Measurements from ENCODE around the gene IWS1.

IWS1 gene

GRCh38 chr2:127510073-127510472 lies 16.2 kb downstream of the IWS1 start:
- H3K36me3 ChIP-seq (ENCODE audit: control insufficient read depth, low read depth, low read length): peaks cover 5% of the 10 kb centered on the region

GRCh38 chr2:127508631-127509034 lies 17.7 kb downstream of the IWS1 start:
- Histone ChIP-seq H3K4me3 (ENCODE audit: low read length) (no peak overlapping the region), H3K27me3 (ENCODE audit: control insufficient read depth, insufficient read depth, low read length) (no peaks in the 10 kb centered on the region), H3K27ac (ENCODE audit: low read length) (no peak overlapping the region), H3K9me3 (ENCODE audit: control insufficient read depth, low read depth, low read length) (no peaks in the 10 kb centered on the region), H3K4me1 (ENCODE audit: control insufficient read depth, low read depth, low read length) (no peaks in the 10 kb centered on the region), H3K9ac (ENCODE audit: low read length) (no peak overlapping the region), H3K36me3 (ENCODE audit: control insufficient read depth, low read depth, low read length) (peaks cover 20% of the 10 kb centered on the region)

More at GRCh38 chr2:127510073-127510472, 16.2 kb downstream of the IWS1 start:
- Histone ChIP-seq H3K4me3 (ENCODE audit: low read length) (no peak overlapping the region), H3K9ac (ENCODE audit: low read length) (no peak overlapping the region), H3K27me3 (ENCODE audit: control insufficient read depth, insufficient read depth, low read length) (no peaks in the 10 kb centered on the region), H3K4me1 (ENCODE audit: control insufficient read depth, low read depth, low read length) (no peaks in the 10 kb centered on the region), H3K27ac (ENCODE audit: low read length) (no peak overlapping the region), H3K9me3 (ENCODE audit: control insufficient read depth, low read depth, low read length) (no peaks in the 10 kb centered on the region)

- H3K27me3 ChIP-seq (ENCODE audit: control insufficient read depth, insufficient read depth, low read length): no peaks in the 10 kb centered on the region
- no peaks in the 10 kb centered on the region for H3K9me3 ChIP-seq (ENCODE audit: control insufficient read depth, low read depth, low read length)
- H3K27ac ChIP-seq (ENCODE audit: low read length): no peak overlapping the region
- H3K4me1 ChIP-seq (ENCODE audit: control insufficient read depth, low read depth, low read length): no peaks in the 10 kb centered on the region
- H3K4me3 ChIP-seq (ENCODE audit: low read length): no peak overlapping the region
- H3K9ac ChIP-seq (ENCODE audit: low read length): no peak overlapping the region
- peaks cover 24% of the 10 kb centered on the region for H3K36me3 ChIP-seq (ENCODE audit: control insufficient read depth, low read depth, low read length)
Observed at GRCh38 chr2:127508023-127508630, 18.2 kb downstream of the IWS1 start.

- Histone ChIP-seq H3K27me3 (ENCODE audit: control insufficient read depth, insufficient read depth, low read length) (no peaks in the 10 kb centered on the region), H3K4me1 (ENCODE audit: control insufficient read depth, low read depth, low read length) (no peaks in the 10 kb centered on the region), H3K4me3 (ENCODE audit: low read length) (no peak overlapping the region), H3K9me3 (ENCODE audit: control insufficient read depth, low read depth, low read length) (no peaks in the 10 kb centered on the region), H3K36me3 (ENCODE audit: control insufficient read depth, low read depth, low read length) (peaks cover 40% of the 10 kb centered on the region), H3K9ac (ENCODE audit: low read length) (no peak overlapping the region), H3K27ac (ENCODE audit: low read length) (no peak overlapping the region)
Observed at GRCh38 chr2:127506510-127506909, 19.8 kb downstream of the IWS1 start.

- no peaks in the 10 kb centered on the region for H3K9me3 ChIP-seq (ENCODE audit: control insufficient read depth, low read depth, low read length)
- no peaks in the 10 kb centered on the region for H3K4me1 ChIP-seq (ENCODE audit: control insufficient read depth, low read depth, low read length)
- no peaks in the 10 kb centered on the region for H3K27me3 ChIP-seq (ENCODE audit: control insufficient read depth, insufficient read depth, low read length)
- H3K9ac ChIP-seq (ENCODE audit: low read length): no peak overlapping the region
- H3K36me3 ChIP-seq (ENCODE audit: control insufficient read depth, low read depth, low read length): peaks cover 55% of the 10 kb centered on the region
- H3K27ac ChIP-seq (ENCODE audit: low read length): no peak overlapping the region
- H3K4me3 ChIP-seq (ENCODE audit: low read length): no peak overlapping the region
Observed at GRCh38 chr2:127504552-127505430, 21.5 kb downstream of the IWS1 start.

- H3K36me3 ChIP-seq (ENCODE audit: control insufficient read depth, low read depth, low read length): peaks cover 66% of the 10 kb centered on the region
- no peak overlapping the region for H3K4me3 ChIP-seq (ENCODE audit: low read length)
Observed at GRCh38 chr2:127503491-127503890, 22.8 kb downstream of the IWS1 start.

GRCh38 chr2:127498386-127498785 lies 27.9 kb downstream of the IWS1 start:
- Histone ChIP-seq H3K27ac (ENCODE audit: low read length) (no peak overlapping the region), H3K4me3 (ENCODE audit: low read length) (no peak overlapping the region), H3K4me1 (ENCODE audit: control insufficient read depth, low read depth, low read length) (no peaks in the 10 kb centered on the region), H3K9me3 (ENCODE audit: control insufficient read depth, low read depth, low read length) (no peaks in the 10 kb centered on the region), H3K27me3 (ENCODE audit: control insufficient read depth, insufficient read depth, low read length) (no peaks in the 10 kb centered on the region), H3K36me3 (ENCODE audit: control insufficient read depth, low read depth, low read length) (peaks cover 88% of the 10 kb centered on the region), H3K9ac (ENCODE audit: low read length) (no peak overlapping the region)

More at GRCh38 chr2:127503491-127503890, 22.8 kb downstream of the IWS1 start:
- H3K4me1 ChIP-seq (ENCODE audit: control insufficient read depth, low read depth, low read length): no peaks in the 10 kb centered on the region
- H3K9ac ChIP-seq (ENCODE audit: low read length): no peak overlapping the region
- no peaks in the 10 kb centered on the region for H3K27me3 ChIP-seq (ENCODE audit: control insufficient read depth, insufficient read depth, low read length)
- no peaks in the 10 kb centered on the region for H3K9me3 ChIP-seq (ENCODE audit: control insufficient read depth, low read depth, low read length)
- H3K27ac ChIP-seq (ENCODE audit: low read length): no peak overlapping the region

GRCh38 chr2:127490283-127490682 lies 36.0 kb downstream of the IWS1 start:
- Histone ChIP-seq H3K9ac (ENCODE audit: low read length) (no peak overlapping the region), H3K36me3 (ENCODE audit: control insufficient read depth, low read depth, low read length) (peaks cover 91% of the 10 kb centered on the region), H3K27me3 (ENCODE audit: control insufficient read depth, insufficient read depth, low read length) (no peaks in the 10 kb centered on the region), H3K9me3 (ENCODE audit: control insufficient read depth, low read depth, low read length) (no peaks in the 10 kb centered on the region), H3K27ac (ENCODE audit: low read length) (no peak overlapping the region), H3K4me1 (ENCODE audit: control insufficient read depth, low read depth, low read length) (no peaks in the 10 kb centered on the region), H3K4me3 (ENCODE audit: low read length) (no peak overlapping the region)

GRCh38 chr2:127486247-127487058 lies 39.8 kb downstream of the IWS1 start:
- Histone ChIP-seq H3K36me3 (ENCODE audit: control insufficient read depth, low read depth, low read length) (peaks cover 86% of the 10 kb centered on the region), H3K27me3 (ENCODE audit: control insufficient read depth, insufficient read depth, low read length) (no peaks in the 10 kb centered on the region), H3K4me1 (ENCODE audit: control insufficient read depth, low read depth, low read length) (peaks cover 6% of the 10 kb centered on the region), H3K9me3 (ENCODE audit: control insufficient read depth, low read depth, low read length) (no peaks in the 10 kb centered on the region), H3K27ac (ENCODE audit: low read length) (no peak overlapping the region), H3K9ac (ENCODE audit: low read length) (no peak overlapping the region), H3K4me3 (ENCODE audit: low read length) (no peak overlapping the region)

GRCh38 chr2:127485694-127486071 lies 40.6 kb downstream of the IWS1 start:
- Histone ChIP-seq H3K27ac (ENCODE audit: low read length) (no peak overlapping the region), H3K9me3 (ENCODE audit: control insufficient read depth, low read depth, low read length) (no peaks in the 10 kb centered on the region), H3K9ac (ENCODE audit: low read length) (no peak overlapping the region), H3K36me3 (ENCODE audit: control insufficient read depth, low read depth, low read length) (peaks cover 86% of the 10 kb centered on the region), H3K4me1 (ENCODE audit: control insufficient read depth, low read depth, low read length) (peaks cover 14% of the 10 kb centered on the region), H3K27me3 (ENCODE audit: control insufficient read depth, insufficient read depth, low read length) (no peaks in the 10 kb centered on the region), H3K4me3 (ENCODE audit: low read length) (no peak overlapping the region)

- no peak overlapping the region for H3K4me3 ChIP-seq (ENCODE audit: low read length)
- H3K27ac ChIP-seq (ENCODE audit: low read length): no peak overlapping the region
- H3K36me3 ChIP-seq (ENCODE audit: control insufficient read depth, low read depth, low read length): peaks cover 81% of the 10 kb centered on the region
Observed at GRCh38 chr2:127485051-127485693, 41.1 kb downstream of the IWS1 start.

More at GRCh38 chr2:127485051-127485693, 41.1 kb downstream of the IWS1 start:
- H3K9me3 ChIP-seq (ENCODE audit: control insufficient read depth, low read depth, low read length): no peaks in the 10 kb centered on the region
- H3K4me1 ChIP-seq (ENCODE audit: control insufficient read depth, low read depth, low read length): peaks cover 19% of the 10 kb centered on the region
- H3K9ac ChIP-seq (ENCODE audit: low read length): no peak overlapping the region
- H3K27me3 ChIP-seq (ENCODE audit: control insufficient read depth, insufficient read depth, low read length): no peaks in the 10 kb centered on the region

Data from iPS-18a (cell line).